Endothelial cell (in vitro differentiated cells): ENCODE results near the gene FLRT2. TPM values are rescaled to one million over a fixed set of nuclear protein-coding genes. Genes with fewer than 3 reads are reported as not detected.

Experiments used
- DNase-seq: peaks from one replicate; pipeline ENCODE4 v3.0.0; 2021; ENCODE audit warnings: low spot score
- H3K27ac Mint-ChIP-seq: one replicate; pipeline ENCODE4 v1.8.0; 2021; ENCODE audit warnings: mixed read lengths, inconsistent platforms; ENCODE audit not compliant: unreplicated experiment
- H3K27me3 Mint-ChIP-seq: one replicate; pipeline ENCODE4 v1.8.0; 2021; ENCODE audit warnings: mild to moderate bottlenecking, moderate library complexity, mixed read lengths, inconsistent platforms; ENCODE audit not compliant: unreplicated experiment
- H3K36me3 Mint-ChIP-seq: one replicate; pipeline ENCODE4 v1.8.0; 2021; ENCODE audit warnings: mild to moderate bottlenecking, low read depth, mixed read lengths, inconsistent platforms; ENCODE audit not compliant: unreplicated experiment
- H3K4me1 Mint-ChIP-seq: one replicate; pipeline ENCODE4 v1.8.0; 2021; ENCODE audit warnings: mild to moderate bottlenecking, mixed read lengths, inconsistent platforms; ENCODE audit not compliant: unreplicated experiment
- H3K4me3 Mint-ChIP-seq: one replicate; pipeline ENCODE4 v1.8.0; 2021; ENCODE audit warnings: mild to moderate bottlenecking, mixed read lengths, inconsistent platforms; ENCODE audit not compliant: unreplicated experiment
- H3K9me3 Mint-ChIP-seq: one replicate; pipeline ENCODE4 v1.8.0; 2021; ENCODE audit warnings: mixed read lengths, inconsistent platforms; ENCODE audit not compliant: unreplicated experiment
- total RNA-seq: library from RNA; stranded (reverse); fragmentation: NEBNext Ultra II Directional; extraction: Animal tissue kit (Norgen Biotek cat#: 25700); gene quantifications from one replicate; pipeline ENCODE4 v1.2.1, GENCODE V29; 2021; ENCODE audit not compliant: unreplicated experiment
- TF ChIP-seq, protein P1 (sequence below): fragments of 200-600 bp; sonication (generic); IDR thresholded peaks from one replicate; pipeline ENCODE4 v1.5.0; 2021; ENCODE audit warnings: antibody characterized with exemption; ENCODE audit not compliant: unreplicated experiment

FLRT2 gene
- total RNA-seq, 1 donor from 2014 or later, result 7.8 TPM

DNA sequence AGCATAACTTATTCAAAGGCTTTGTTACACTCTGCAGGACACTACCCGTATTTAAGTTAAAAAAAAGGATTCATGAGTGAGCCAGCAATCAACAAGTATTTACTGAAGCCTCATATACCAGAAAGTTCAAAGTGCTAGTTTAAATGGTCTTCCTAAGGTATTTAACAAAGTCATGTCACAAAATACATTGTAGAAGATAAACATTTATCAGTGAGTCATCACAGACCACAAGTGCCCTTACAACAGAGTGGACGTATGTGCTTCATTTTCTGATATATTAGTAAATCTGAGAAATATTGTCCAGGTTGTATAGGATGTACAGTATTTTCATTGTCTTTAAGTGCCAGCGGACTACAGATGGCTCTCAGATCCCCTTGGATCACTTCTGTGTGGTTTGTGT is 24.2 kb downstream of the FLRT2 start:
- Mint-ChIP-seq H3K27ac (no peak overlapping the region), H3K36me3 (no peaks in the 10 kb centered on the region), H3K9me3 (no peaks in the 10 kb centered on the region), H3K4me1 (no peaks in the 10 kb centered on the region), H3K27me3 (no peaks in the 10 kb centered on the region), H3K4me3 (no peak overlapping the region)
- TF ChIP-seq, protein P1, sequence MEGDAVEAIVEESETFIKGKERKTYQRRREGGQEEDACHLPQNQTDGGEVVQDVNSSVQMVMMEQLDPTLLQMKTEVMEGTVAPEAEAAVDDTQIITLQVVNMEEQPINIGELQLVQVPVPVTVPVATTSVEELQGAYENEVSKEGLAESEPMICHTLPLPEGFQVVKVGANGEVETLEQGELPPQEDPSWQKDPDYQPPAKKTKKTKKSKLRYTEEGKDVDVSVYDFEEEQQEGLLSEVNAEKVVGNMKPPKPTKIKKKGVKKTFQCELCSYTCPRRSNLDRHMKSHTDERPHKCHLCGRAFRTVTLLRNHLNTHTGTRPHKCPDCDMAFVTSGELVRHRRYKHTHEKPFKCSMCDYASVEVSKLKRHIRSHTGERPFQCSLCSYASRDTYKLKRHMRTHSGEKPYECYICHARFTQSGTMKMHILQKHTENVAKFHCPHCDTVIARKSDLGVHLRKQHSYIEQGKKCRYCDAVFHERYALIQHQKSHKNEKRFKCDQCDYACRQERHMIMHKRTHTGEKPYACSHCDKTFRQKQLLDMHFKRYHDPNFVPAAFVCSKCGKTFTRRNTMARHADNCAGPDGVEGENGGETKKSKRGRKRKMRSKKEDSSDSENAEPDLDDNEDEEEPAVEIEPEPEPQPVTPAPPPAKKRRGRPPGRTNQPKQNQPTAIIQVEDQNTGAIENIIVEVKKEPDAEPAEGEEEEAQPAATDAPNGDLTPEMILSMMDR, result no peak
- DNase-seq, result no peak

DNA sequence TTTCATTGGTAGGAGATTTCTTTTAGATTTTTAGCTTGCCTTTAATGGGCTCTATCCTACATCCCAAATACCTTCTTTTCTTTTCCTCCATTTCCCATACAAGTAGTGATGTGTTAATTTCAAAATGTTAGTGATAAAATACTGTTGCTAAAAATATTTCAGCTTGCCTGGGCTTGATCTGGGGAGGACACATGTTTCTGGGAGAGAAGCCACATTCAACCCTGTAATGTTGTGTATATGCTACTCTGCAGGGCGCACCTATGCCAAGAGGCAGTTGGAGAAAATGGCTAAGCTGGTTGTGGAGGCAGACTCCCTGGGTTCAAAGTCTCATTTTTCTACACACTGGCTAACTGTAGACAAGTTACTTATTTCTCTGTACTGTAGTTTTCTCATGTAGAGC is 26.3 kb downstream of the FLRT2 start:
- no peak for DNase-seq
- H3K4me3 Mint-ChIP-seq, result no peak overlapping the region
- H3K9me3 Mint-ChIP-seq, result no peaks in the 10 kb centered on the region
- no peaks in the 10 kb centered on the region for H3K36me3 Mint-ChIP-seq
- no peaks in the 10 kb centered on the region for H3K4me1 Mint-ChIP-seq
- TF ChIP-seq, protein P1, result no peak
- H3K27me3 Mint-ChIP-seq, result no peaks in the 10 kb centered on the region
- H3K27ac Mint-ChIP-seq, result no peak overlapping the region

GRCh38 chr14:85558505-85558904 is 28.6 kb downstream of the FLRT2 start:
- H3K4me1 Mint-ChIP-seq, result no peaks in the 10 kb centered on the region
- H3K4me3 Mint-ChIP-seq, result no peak overlapping the region
- TF ChIP-seq, protein P1, result no peak
- no peaks in the 10 kb centered on the region for H3K27me3 Mint-ChIP-seq
- H3K27ac Mint-ChIP-seq, result no peak overlapping the region
- no peak for DNase-seq
- no peaks in the 10 kb centered on the region for H3K9me3 Mint-ChIP-seq
- no peaks in the 10 kb centered on the region for H3K36me3 Mint-ChIP-seq

DNA sequence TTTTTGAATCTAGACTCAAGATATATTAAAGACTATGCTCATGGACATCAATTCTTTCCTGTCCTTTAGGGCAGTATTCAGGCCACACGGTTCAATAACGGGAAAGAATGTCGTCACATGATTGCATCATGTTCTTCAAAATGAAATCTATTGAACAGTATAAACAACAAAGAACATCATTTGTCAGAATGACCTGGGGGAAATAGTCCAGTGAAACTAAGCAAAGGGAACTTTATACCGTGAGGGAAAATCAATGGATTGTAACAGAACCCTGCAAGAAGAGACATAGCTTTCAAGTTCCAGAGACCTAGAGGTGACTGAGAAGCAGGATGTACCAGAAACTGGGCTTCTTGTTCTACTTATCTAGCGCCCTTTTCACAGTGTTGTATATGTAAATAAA is 32.7 kb downstream of the FLRT2 start:
- TF ChIP-seq, protein P1, result no peak
- no peak for DNase-seq
- no peaks in the 10 kb centered on the region for H3K36me3 Mint-ChIP-seq
- H3K27ac Mint-ChIP-seq, result no peak overlapping the region
- no peaks in the 10 kb centered on the region for H3K9me3 Mint-ChIP-seq
- H3K4me3 Mint-ChIP-seq, result no peak overlapping the region
- no peaks in the 10 kb centered on the region for H3K4me1 Mint-ChIP-seq
- H3K27me3 Mint-ChIP-seq, result no peaks in the 10 kb centered on the region

DNA sequence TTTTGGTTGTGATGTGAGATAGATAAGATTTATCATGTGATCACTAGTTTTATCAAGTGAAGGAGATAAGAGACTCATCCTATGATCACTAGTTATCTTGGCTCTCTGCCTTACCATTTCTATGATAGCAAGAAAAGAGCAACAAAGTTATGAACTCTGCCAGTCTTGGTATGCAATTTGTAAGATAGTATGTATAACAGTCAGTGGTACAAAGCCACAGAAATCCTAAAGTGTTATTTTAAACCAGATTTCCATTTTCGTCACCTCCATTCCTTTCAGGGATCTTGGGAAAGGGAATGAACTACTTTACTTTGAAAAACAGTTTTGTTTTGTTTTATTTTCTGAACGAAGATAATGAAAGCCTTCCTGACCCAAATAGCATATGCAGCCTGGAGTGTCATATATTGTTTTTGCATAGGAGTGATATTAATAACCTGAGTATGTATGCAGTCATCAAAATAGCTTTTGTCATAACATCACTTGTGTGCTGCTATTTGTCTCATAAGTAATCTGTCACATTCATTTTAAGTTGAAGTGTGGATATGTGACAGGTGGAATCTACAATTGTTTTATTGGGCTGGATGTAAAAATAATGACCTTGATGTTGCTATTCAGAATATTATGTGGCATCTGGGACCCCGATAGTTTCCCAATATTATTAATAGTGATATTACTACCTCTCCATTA is 35.0 kb downstream of the FLRT2 start:
- TF ChIP-seq, protein P1, result no peak
- Mint-ChIP-seq H3K4me3 (no peak overlapping the region), H3K9me3 (no peaks in the 10 kb centered on the region), H3K27ac (no peak overlapping the region), H3K36me3 (no peaks in the 10 kb centered on the region), H3K4me1 (no peaks in the 10 kb centered on the region), H3K27me3 (no peaks in the 10 kb centered on the region)
- no peak for DNase-seq
